ENCODE results near the gene PIGM. TPM values are rescaled to one million over a fixed set of nuclear protein-coding genes. Genes with fewer than 3 reads are reported as not detected.

Gene PIGM
- total and polyA plus RNA-seq, 2 experiments from 2014 or later: 6.3 to 10.5 TPM

GRCh38 chr1:160076295-160076694, 44.5 kb upstream of the PIGM start:
- no peak for DNase-seq (ENCODE audit: low spot score)
- Histone ChIP-seq H3K4me1 (ENCODE audit: insufficient read depth) (no peaks in the 10 kb centered on the region), H3K36me3 (replicated peaks; ENCODE audit: insufficient read depth, low read depth) (no peaks in the 10 kb centered on the region), H3K27ac (no peak overlapping the region), H3K9me2 (replicated peaks; ENCODE audit: insufficient read depth) (no peaks in the 10 kb centered on the region), H4K20me1 (ENCODE audit: insufficient read depth, poor library complexity, severe bottlenecking) (no peaks in the 10 kb centered on the region), H3K79me2 (no peaks in the 10 kb centered on the region), H2AFZ (no peak overlapping the region), H3K4me3 (no peak overlapping the region), H3K4me2 (no peak overlapping the region), H3K27me3 (peaks cover 60% of the 10 kb centered on the region), H3K9me3 (ENCODE audit: low read depth) (no peaks in the 10 kb centered on the region)
- WGBS (ENCODE audit: low lambda C conversion rate, missing lambda C conversion rate): 85% methylated on average over 3 of the region's 3 CpGs
- TF ChIP-seq EZH2phosphoT487 (IDR thresholded peaks at IDR 0.05; ENCODE audit: low read depth, severe bottlenecking, unreplicated experiment): no peak
- TF ChIP-seq CTCF (IDR thresholded peaks at IDR 0.05; ENCODE audit: poor library complexity): no peak
- TF ChIP-seq EZH2 (IDR thresholded peaks at IDR 0.05; ENCODE audit: borderline replicate concordance): no peak

- Histone ChIP-seq H3K27ac (no peak overlapping the region), H3K79me2 (no peaks in the 10 kb centered on the region), H3K4me2 (no peak overlapping the region), H3K4me3 (no peak overlapping the region), H3K9me2 (replicated peaks; ENCODE audit: insufficient read depth) (no peaks in the 10 kb centered on the region), H3K4me1 (ENCODE audit: insufficient read depth) (no peaks in the 10 kb centered on the region), H4K20me1 (ENCODE audit: insufficient read depth, poor library complexity, severe bottlenecking) (no peaks in the 10 kb centered on the region), H3K9me3 (ENCODE audit: low read depth) (no peaks in the 10 kb centered on the region), H3K27me3 (peaks cover 58% of the 10 kb centered on the region), H3K36me3 (replicated peaks; ENCODE audit: insufficient read depth, low read depth) (no peaks in the 10 kb centered on the region), H2AFZ (no peak overlapping the region)
- DNase-seq (ENCODE audit: low spot score): no peak
- TF ChIP-seq EZH2phosphoT487 (IDR thresholded peaks at IDR 0.05; ENCODE audit: low read depth, severe bottlenecking, unreplicated experiment) (no peak), CTCF (IDR thresholded peaks at IDR 0.05; ENCODE audit: poor library complexity) (no peak)
- WGBS (ENCODE audit: low lambda C conversion rate, missing lambda C conversion rate): 64% methylated on average over 2 of the region's 2 CpGs
Observed at GRCh38 chr1:160075836-160076235, 44.0 kb upstream of the PIGM start.

- no peaks in the 10 kb centered on the region for H3K9me3 ChIP-seq (ENCODE audit: low read depth)
- H3K9me2 ChIP-seq (replicated peaks; ENCODE audit: insufficient read depth): no peaks in the 10 kb centered on the region
- DNase-seq (ENCODE audit: low spot score): no peak
- no peak overlapping the region for H3K4me2 ChIP-seq
- H3K79me2 ChIP-seq: no peaks in the 10 kb centered on the region
- H3K27me3 ChIP-seq: peaks cover 48% of the 10 kb centered on the region
- 64% methylated on average over 4 of the region's 4 CpGs for WGBS (ENCODE audit: low lambda C conversion rate, missing lambda C conversion rate)
- no peak overlapping the region for H3K27ac ChIP-seq
- H3K36me3 ChIP-seq (replicated peaks; ENCODE audit: insufficient read depth, low read depth): no peaks in the 10 kb centered on the region
- H3K4me3 ChIP-seq: no peak overlapping the region
- no peaks in the 10 kb centered on the region for H4K20me1 ChIP-seq (ENCODE audit: insufficient read depth, poor library complexity, severe bottlenecking)
- TF ChIP-seq CTCF (IDR thresholded peaks at IDR 0.05; ENCODE audit: poor library complexity): no peak
- no peak for TF ChIP-seq EZH2 (IDR thresholded peaks at IDR 0.05; ENCODE audit: borderline replicate concordance)
- TF ChIP-seq EZH2phosphoT487 (IDR thresholded peaks at IDR 0.05; ENCODE audit: low read depth, severe bottlenecking, unreplicated experiment): no peak
- no peaks in the 10 kb centered on the region for H3K4me1 ChIP-seq (ENCODE audit: insufficient read depth)
- no peak overlapping the region for H2AFZ ChIP-seq
Observed at GRCh38 chr1:160074865-160075264, 43.1 kb upstream of the PIGM start.

GRCh38 chr1:160071289-160071688, 39.5 kb upstream of the PIGM start:
- H3K27ac ChIP-seq: no peak overlapping the region
- H4K20me1 ChIP-seq (ENCODE audit: insufficient read depth, poor library complexity, severe bottlenecking): no peaks in the 10 kb centered on the region
- no peaks in the 10 kb centered on the region for H3K9me3 ChIP-seq (ENCODE audit: low read depth)
- H3K9me2 ChIP-seq (replicated peaks; ENCODE audit: insufficient read depth): no peaks in the 10 kb centered on the region
- H3K4me1 ChIP-seq (ENCODE audit: insufficient read depth): no peaks in the 10 kb centered on the region
- H3K79me2 ChIP-seq: no peaks in the 10 kb centered on the region
- WGBS (ENCODE audit: low lambda C conversion rate, missing lambda C conversion rate): 86% methylated on average over 5 of the region's 5 CpGs
- DNase-seq (ENCODE audit: low spot score): no peak
- H3K4me3 ChIP-seq: no peak overlapping the region
- no peaks in the 10 kb centered on the region for H3K36me3 ChIP-seq (replicated peaks; ENCODE audit: insufficient read depth, low read depth)
- peaks cover 33% of the 10 kb centered on the region for H3K27me3 ChIP-seq
- no peak overlapping the region for H3K4me2 ChIP-seq
- H2AFZ ChIP-seq: no peak overlapping the region
- TF ChIP-seq CTCF (IDR thresholded peaks at IDR 0.05; ENCODE audit: poor library complexity) (no peak), EZH2phosphoT487 (IDR thresholded peaks at IDR 0.05; ENCODE audit: low read depth, severe bottlenecking, unreplicated experiment) (no peak), EZH2 (IDR thresholded peaks at IDR 0.05; ENCODE audit: borderline replicate concordance) (no peak)

Data from hepatocyte (in vitro differentiated cells).